HS-27A (cell line): ENCODE data around the gene SYNE2.
"Not testable (repeated sequence)": the region's sequence is repeated elsewhere in the genome, so short reads cannot be mapped to it uniquely, and the experiment has no call there.

ENCODE experiments used
- DNase-seq: peaks from one replicate; pipeline ENCODE4 v3.0.0-alpha.2; 2012; ENCODE audit warnings: low read depth, missing footprints

Gene SYNE2

DNA sequence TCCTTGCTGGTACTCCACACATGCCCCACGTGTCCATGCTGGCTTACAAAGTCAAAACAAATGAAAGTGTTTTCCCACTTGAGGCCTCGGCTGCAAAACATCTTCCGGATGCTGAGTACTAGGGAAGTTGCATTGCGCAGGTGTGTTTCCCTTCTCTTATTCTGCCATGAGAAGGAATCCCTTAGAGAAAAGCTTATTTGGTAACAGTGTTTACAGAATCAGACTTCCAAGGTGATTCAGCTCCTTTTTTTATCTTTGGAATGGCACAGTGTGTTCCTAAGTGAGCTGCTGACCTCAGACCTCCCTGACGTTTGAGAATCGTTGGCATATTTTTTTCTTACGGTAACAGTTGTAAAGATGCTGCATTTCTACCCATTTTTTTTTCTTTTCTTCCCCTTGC, 230.0 kb downstream of the SYNE2 start:
- no peak for DNase-seq

DNA sequence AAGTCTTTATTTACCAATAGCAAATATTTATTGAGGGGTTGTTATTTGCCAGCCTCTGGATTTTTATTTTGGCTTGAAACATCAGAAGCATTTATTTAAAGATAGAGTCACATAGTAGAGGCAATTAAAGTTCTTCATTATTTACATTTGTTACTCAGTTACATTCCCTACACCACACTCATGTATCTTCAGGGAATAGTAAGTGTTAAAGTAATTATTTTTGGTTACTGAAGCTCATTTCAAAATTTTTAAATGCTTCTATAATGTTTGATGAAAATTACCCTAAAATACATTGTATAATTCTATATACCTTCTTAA, 235.8 kb downstream of the SYNE2 start:
- no peak for DNase-seq

DNA sequence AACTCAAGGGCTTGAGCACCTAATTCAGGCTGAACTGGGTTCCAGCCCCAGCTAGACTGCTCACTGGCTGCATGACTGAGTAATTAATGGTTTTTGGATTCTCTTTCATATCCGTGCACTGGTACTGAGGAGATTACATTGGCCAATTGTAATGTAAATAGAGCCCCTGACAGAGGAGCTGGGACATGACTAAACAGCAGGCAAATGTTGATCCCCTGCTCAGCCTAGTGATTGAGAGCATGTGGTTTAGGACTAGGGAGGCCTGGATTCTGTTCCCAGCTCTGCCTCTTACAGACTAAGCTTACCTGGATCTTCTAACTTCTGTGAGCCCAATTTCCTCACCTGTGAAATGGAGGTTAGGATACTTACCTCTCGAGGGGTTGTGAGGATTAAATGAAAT, 237.1 kb downstream of the SYNE2 start:
- no peak for DNase-seq

DNA sequence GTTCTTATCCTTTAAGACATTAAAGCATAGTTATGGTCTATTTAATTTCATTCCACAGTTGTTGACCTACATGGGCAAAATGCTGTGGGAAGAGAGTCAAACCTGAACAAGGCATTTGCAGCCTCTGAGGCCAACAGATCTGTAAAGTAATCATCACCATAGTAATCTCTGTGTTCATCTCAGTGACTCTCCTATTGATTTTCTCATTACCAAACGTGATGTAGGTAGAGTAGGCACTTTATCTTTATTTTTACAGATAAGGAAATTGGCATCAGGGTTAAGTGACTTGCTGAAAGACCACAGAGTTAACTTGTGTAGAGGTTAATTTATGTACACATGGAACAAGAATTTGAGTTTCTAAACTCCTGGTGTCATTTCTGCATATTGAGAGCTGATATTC, 238.4 kb downstream of the SYNE2 start:
- no peak for DNase-seq

DNA sequence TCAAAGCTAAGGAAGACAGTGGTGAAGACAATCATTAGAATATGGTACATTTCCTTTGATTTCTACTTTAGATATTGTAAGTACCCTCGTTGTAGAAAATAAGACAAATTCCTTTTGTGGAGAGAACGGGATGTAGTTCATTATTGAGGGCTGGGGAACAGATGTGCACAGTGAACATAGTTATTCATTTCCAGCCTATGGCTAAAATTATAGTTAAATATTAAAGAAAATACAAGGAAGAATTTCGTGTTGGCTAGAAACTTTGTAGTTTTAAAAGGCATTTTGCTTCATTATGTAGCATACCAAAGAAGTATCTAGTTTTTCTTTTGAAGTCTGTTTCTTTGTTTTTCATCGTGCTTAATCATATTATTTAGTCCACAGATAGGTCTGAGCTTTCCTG, 239.5 kb downstream of the SYNE2 start:
- no peak for DNase-seq

DNA sequence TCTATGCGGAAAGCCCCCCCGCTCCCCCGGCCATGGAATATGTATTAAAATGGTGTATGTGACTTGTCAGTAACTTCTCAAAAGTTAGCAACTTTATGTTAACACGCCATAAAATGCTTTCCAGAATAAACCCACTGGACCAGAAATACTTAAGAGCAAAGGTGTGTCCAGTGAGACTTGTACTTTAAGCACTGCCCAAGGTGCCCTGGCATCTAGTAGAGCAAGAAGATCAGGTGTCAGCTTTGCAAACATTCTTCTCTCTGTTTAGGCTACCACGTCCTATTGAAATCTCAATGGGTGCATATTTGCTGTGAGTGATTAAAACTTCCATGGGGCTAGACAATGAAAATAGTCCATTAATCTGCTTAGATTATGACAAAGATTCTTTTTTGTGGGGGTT, 240.1 kb downstream of the SYNE2 start:
- DNase-seq, result no peak

DNA sequence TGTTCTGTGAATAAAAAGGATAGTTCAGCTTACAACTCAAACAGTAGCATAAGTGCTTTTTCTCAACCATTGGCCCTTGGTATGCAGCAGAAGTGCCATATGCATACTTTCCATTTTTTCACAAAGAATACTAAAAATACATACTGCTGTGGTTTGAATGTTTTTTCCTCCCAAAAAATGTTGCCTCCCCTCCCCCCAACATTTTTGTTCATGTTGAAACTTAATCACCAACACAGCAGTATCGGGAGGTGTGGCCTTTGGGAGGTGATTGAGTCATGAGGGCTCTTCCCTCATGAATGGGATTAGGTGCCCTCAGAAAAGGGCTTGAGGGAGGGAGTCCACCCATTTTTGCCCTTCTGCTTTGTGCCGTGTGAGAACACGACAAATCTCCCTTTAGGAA, 242.8 kb downstream of the SYNE2 start:
- peak; percentile 84 for DNase-seq

DNA sequence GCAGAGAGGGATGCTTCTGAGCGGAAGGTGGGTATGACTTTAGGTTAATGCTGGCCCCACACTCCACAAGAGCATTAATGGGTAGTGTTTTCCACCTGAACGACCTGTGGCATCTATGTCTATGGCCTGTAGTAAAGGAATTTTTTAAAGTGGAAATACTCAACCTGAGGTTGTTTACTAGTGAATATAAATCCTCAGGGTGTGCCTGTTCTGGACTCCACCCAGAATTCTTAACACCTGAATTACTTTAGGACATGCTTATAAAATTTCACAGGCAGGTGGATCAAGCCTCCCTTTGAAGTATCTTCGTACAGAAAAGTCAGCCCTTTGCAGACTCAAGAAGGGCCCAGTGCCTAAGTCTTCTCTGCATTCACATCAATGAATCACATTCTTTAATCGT, 245.3 kb downstream of the SYNE2 start:
- DNase-seq, result no peak

DNA sequence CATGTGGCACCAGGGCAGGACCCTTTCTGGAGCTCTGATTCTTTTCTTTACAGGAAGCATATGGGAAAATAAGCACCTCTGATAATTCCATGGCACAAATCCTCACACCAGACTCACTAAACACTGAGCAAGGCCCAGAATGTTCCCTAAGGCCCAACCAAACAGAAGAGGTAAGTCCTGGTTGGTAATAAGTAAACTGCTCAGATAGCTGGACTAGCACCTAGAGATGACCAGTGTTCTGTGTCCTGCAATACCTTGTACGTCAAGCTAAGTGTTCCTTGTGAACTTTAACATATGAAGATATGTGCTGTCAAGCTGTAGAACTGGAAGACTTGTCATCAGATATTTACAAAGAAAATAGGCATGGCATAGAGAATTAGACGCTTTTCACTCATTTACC, 254.6 kb downstream of the SYNE2 start:
- DNase-seq, result no peak

DNA sequence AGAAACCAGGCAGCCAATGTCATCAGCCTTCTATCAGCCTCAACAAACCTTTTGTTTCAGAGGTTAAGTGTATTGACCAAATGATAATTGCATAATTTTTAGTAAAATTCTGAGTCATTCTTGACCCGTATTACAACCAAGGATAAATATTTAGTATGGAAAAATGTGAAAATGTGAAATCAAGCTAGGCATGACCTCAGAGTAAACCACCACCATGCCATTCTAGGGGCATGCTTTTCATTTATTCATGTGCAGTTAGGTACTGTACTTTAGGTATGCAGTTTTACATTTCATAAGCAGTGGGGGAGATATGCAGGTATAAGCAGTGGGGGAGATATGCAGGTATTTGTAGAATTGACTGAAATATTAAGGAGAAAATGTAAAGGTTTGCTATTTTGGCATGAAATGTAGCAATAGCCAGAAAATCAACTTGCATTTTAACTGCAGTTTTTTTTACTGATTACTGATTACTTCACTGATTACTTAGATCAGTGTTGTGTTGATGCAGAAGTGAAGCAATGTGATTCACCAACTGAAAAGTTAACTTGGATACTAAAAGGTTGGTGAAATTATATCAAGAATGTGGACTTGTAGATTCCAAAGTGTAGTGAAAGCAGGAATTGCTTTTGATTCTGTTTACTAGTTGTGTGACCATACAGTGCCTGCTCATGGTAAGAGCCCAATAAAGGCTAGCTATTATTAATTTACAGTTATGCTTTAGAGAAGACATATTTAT, 257.2 kb downstream of the SYNE2 start:
- DNase-seq, result no peak

DNA sequence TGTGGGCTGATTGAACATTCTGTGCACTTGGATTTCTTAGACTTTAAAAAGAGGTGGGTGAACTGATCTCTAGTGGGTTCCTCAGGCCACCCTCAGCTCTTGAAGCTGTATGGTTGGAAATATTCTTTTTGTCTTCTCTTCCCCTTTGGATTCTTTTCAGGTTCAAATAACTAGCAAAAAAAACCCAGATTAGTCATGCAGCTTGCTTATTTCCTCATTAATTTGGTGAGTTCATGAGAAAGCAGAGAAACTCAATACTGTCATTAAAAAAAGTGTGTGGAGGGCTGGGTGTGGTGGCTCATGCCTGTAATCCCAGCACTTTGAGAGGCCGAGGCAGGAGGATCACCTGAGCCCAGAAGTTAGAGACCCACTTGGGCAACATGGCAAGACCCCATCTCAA, 258.0 kb downstream of the SYNE2 start:
- DNase-seq, result no peak

DNA sequence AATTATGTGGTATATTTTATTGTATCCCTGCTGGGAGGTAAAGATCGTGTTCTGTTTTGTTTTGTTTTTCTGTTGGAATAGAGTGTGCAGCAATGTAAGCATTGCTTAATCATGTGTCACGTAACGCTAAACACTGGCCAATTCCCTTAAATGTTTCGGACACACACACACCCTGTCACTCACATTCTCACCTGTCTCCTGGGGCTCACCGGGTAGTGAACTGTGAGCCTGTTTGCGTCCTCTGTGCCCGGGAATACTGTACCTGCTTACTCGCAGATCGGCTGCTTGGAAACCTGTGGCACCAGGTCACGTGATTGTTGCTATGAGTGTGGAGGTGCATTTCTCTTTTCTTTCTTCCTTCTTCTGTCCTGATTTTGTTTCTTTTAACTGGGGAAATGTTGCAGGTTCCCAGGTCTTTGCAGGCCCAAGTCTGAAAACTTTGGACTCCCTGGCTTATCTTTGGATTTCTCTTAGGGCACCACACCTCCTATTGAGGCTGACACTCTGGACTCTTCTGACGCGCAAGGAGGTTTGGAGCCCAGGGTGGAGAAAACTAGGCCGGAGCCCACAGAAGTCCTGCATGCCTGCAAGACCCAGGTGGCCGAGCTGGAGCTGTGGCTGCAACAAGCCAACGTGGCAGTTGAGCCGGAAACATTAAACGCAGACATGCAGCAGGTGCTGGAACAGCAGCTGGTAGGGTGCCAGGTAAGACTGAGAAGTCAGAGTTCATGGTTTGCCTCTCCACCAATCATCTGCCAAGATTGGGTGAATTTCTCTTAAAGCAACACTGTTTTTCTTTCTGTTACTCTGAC, 260.3 kb downstream of the SYNE2 start:
- no peak for DNase-seq

DNA sequence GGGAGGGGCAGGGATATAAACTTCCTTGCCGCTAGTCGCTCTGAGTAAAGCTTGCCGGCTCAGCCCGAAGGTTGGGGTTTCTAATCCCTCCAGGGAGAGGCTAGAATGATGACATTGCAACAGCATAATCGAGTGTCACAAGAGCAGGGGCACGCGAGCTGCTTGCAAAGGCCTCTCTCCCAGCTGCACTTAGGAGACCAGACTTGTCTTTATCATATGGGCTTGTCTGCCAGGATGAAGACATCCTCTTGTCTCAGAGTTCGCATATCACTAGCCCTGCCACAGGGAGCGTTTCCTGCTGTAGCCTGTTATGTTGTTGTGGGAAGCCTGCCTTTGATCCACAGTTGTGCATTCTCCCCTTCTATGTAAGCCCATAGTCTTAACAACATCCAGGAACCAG, 261.4 kb downstream of the SYNE2 start:
- DNase-seq, result no peak

DNA sequence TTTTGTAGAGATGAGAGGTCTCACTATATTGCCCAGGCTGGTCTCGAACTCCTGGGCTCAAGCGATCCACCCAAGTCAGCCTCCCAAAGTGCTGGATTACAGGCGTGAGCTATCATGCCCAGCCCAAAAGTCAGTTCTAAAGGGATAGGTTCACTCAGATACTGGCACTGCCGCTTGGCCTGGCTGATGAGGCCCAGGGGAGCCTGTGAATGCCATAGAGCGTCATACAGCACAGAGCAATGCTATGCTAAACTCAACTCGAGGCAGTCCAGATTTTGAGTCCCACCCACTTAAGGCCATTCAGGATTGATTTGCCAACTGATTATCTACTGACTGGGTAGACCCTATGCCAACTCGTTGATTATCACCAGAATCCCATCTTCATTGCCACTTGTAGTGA, 262.0 kb downstream of the SYNE2 start:
- no peak for DNase-seq

DNA sequence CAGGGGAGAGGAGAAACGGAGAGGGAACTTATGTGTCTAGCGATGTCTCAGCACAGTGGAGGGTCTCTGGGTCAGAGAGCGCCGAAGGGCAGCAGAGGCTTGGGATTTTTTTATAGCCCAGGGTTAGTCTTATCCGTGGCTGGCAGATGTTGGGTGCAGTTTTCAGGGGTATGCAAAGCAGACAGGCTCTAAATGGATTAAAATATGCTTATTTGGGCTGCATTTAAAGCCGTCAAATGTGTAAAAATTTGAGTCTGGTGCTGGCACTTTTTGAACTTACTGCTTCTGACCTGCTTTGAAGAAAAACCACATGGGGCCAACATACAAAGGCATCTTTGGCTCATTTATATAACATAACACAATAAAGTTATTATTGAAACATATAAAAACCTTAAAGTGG, 262.6 kb downstream of the SYNE2 start:
- DNase-seq, result no peak

DNA sequence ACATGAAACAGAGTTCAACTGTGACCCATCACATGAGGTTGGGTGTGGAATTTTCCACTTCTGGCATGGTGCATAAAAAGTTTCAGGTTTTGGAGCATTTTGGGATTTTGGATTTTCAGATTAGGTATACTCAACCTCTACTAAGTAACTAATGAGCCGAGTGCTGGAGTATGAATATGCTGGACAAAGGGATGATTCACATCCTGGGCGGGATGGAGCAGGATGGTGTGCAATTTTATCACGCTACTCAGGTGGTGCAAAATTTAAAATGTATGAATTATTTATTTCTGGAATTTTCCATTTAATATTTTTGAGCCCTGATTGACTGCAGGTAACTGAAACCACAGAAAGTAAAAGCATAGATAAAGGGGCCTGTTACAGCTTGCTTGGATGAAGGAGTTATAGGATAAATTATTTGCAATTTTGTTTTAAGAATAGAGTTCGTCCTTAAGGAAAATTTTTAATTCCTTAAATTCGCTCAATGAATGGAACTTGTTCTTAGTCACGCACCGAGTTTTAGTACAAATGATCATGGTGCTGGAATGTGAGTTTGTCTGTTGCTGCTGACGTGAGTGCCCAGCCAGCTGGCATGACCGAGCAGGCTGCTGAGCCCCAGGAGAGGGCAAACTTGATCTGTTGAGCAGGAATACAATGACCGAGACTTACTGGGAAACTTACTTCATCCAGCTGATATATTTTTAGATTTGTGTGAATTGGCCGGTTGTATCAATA, 265.0 kb downstream of the SYNE2 start:
- DNase-seq, result peak; percentile 79

DNA sequence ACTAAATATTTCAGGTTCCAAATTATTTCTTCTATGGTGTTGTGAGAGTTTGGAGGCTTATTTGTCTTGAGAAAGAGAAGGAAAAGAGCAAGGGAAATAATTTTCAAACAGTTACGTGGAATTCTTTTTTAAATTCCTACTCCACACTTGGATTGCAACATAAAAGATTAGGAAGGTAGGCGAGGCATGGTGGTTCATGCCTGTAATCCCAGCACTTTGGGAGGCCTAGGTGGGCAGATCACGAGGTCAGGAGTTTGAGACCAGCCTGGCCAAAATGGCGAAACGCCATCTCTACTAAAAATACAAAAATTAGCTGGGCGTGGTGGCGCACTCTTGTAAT, 265.6 kb downstream of the SYNE2 start:
- not testable (repeated sequence) for DNase-seq

DNA sequence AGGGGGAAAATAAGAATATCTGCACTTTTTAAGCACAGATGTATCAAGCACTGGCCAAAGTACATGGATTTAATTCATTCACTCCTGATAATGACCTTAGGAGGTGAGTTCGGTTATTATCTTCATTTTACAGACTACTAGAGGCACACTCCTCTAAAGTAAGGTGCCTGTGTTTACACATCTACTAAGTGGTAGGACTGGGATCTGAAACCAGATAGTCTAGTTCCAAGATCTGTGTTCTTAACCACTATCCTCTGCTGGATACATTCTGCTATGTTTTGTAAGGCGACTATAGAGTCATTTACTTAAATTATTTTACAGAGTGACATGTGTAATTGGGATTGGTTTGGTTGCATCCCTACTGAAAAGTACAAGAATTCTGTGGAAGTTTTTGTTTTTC, 266.1 kb downstream of the SYNE2 start:
- DNase-seq, result no peak

DNA sequence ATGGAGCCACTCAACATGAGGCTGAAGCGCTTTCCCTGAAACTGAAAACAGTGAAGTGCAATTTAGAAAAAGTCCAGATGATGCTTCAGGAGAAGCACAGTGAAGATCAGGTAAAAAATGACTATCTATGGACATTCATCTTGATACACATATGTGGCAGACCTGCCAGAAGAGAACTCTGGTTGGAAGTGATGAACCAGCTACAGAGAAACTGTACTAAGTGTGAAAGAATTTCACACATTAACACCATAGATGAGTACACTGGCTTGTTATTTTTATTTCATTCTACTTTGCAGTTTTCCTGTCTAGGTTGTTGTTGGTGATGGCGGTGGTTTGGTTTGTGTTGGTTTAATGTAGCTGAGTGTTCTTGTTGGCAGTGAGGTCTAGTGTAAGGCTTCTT, 266.7 kb downstream of the SYNE2 start:
- DNase-seq, result no peak

DNA sequence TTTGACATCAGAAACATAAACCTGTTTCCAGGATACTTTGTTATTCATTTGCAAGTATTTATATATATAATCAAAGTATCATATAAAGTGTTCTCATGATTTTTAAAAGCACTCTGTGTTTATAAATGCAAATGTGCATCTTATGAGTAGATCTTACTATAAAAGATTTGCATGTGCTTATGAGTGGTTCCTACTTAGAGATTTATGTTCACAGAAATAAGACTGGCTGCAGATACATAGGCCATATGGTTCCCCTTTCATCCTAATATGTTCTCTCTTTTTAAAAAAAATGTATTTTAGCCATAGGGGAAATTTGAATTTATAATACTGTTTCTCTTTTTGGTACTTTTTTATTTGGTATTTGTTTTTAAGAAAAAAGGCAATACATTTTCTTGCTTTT, 267.2 kb downstream of the SYNE2 start:
- DNase-seq, result no peak

DNA sequence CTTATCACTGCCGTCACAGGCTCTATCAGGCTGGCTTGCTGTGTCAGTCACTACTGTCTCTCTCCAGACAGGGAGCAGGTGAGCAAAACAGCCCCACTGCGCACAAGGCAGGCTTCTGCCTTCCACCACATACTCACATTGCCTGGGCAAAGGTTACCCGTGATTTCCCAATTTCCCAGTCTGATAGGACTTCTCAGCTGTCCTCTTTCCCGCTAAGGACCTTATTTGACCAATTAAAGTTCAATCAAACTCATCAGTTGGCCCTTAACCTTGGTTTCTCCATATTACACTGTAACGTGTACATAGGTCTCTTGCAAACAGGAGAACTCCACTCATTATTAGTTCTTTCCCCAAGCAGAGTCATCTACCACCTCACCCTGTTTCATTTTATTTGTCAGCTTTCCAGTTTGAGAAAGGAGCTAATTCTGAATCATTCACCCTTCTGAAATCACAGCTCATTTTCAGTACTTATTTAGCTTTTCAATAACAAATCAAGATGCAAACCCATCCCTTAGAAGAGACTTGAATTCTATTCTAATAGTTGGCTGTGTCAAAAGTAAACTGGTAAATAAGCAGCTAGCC, 270.5 kb downstream of the SYNE2 start:
- no peak for DNase-seq

DNA sequence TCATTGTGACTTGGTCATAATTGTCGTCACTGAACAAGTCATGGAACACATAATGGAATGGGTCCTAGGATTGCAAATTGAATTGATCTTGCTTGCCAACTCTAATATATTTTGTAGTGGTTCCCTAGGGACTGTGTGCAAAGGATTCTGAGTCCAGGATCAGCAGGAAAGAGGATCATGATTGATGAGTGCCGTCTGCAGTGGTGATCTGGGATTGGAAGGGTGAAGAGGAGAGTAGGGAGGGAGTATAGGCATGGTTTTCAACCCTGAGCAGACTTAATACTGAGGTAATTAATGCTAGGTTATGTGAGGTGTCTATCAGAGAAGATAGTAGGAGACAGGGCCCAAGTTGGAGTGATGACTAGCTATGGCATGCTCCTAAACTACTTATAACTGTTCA, 272.5 kb downstream of the SYNE2 start:
- DNase-seq, result no peak

DNA sequence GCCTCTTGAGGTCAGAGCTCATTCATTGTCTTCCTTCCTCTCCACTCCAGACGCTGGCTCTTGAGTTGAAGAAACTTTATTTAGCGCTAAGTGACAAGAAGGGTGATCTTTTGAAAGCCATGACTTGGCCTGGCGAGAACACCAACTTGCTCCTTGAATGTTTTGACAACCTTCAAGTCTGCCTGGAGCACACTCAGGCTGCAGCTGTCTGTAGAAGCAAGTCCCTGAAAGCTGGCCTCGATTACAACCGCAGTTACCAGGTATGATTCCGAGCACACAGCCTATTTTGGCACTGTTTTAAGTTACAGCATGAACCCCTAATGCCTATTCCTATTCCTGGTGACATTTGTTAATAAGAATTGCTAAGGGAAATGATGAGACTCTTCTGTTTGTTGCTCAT, 273.7 kb downstream of the SYNE2 start:
- DNase-seq, result no peak
